GM12872 (cell line): Measurements from ENCODE around the gene FBXW7.

Source experiments
- CTCF ChIP-seq: IDR thresholded peaks from 3 replicates; pipeline ENCODE4 v1.5.1; 2011; ENCODE audit warnings: low read depth, mild to moderate bottlenecking, low read length, moderate library complexity; ENCODE audit not compliant: insufficient read depth

The FBXW7 gene

GRCh38 chr4:152352622-152353116 is 183.2 kb downstream of the FBXW7 start:
- no peak for TF ChIP-seq CTCF

GRCh38 chr4:152352215-152352614 is 183.7 kb downstream of the FBXW7 start:
- no peak for TF ChIP-seq CTCF

- TF ChIP-seq CTCF, result no peak
Observed at GRCh38 chr4:152351080-152351479, 184.8 kb downstream of the FBXW7 start.

- peak; percentile 43; the same call in 2 of the 3 replicates for TF ChIP-seq CTCF
Observed at GRCh38 chr4:152348670-152349069, 187.2 kb downstream of the FBXW7 start.

GRCh38 chr4:152346979-152347378 is 188.9 kb downstream of the FBXW7 start:
- no peak for TF ChIP-seq CTCF

- TF ChIP-seq CTCF, result no peak
Observed at GRCh38 chr4:152346526-152346925, 189.4 kb downstream of the FBXW7 start.

- TF ChIP-seq CTCF, result no peak
Observed at GRCh38 chr4:152344001-152344400, 191.9 kb downstream of the FBXW7 start.
